ENCODE results near the gene THADA.

The THADA gene

GRCh38 chr2:43593254-43593653 lies 2.6 kb downstream of the THADA start:
- Histone ChIP-seq H2AFZ (ENCODE audit: low read length, unreplicated experiment) (no peak overlapping the region), H3K4me1 (ENCODE audit: control insufficient read depth, insufficient read depth, low read length, unreplicated experiment) (peaks cover 14% of the 10 kb centered on the region), H3K36me3 (ENCODE audit: insufficient read depth, low read length) (peaks cover 8% of the 10 kb centered on the region), H3K79me2 (ENCODE audit: control insufficient read depth, insufficient read depth, low read length, unreplicated experiment) (peaks cover 23% of the 10 kb centered on the region), H3K27me3 (ENCODE audit: insufficient read depth, low read length) (no peaks in the 10 kb centered on the region), H3K27ac (ENCODE audit: low read depth, low read length) (peak overlapping the region; percentile 48), H3K4me3 (ENCODE audit: low read depth, low read length) (peak overlapping the region; percentile 48)

- peaks cover 14% of the 10 kb centered on the region for H3K4me1 ChIP-seq (ENCODE audit: control insufficient read depth, insufficient read depth, low read length, unreplicated experiment)
- H3K4me3 ChIP-seq (ENCODE audit: low read depth, low read length): peak overlapping the region; percentile 48
- no peaks in the 10 kb centered on the region for H3K27me3 ChIP-seq (ENCODE audit: insufficient read depth, low read length)
- peaks cover 8% of the 10 kb centered on the region for H3K36me3 ChIP-seq (ENCODE audit: insufficient read depth, low read length)
- H3K79me2 ChIP-seq (ENCODE audit: control insufficient read depth, insufficient read depth, low read length, unreplicated experiment): peaks cover 23% of the 10 kb centered on the region
- H3K27ac ChIP-seq (ENCODE audit: low read depth, low read length): peak overlapping the region; percentile 48
- H2AFZ ChIP-seq (ENCODE audit: low read length, unreplicated experiment): no peak overlapping the region
Measured at GRCh38 chr2:43592443-43592842, 3.4 kb downstream of the THADA start.

GRCh38 chr2:43585708-43586107 lies 10.1 kb downstream of the THADA start:
- no peak overlapping the region for H3K4me3 ChIP-seq (ENCODE audit: low read depth, low read length)
- no peak overlapping the region for H3K27ac ChIP-seq (ENCODE audit: low read depth, low read length)
- H3K36me3 ChIP-seq (ENCODE audit: insufficient read depth, low read length): peaks cover 12% of the 10 kb centered on the region
- no peaks in the 10 kb centered on the region for H3K79me2 ChIP-seq (ENCODE audit: control insufficient read depth, insufficient read depth, low read length, unreplicated experiment)
- no peak overlapping the region for H2AFZ ChIP-seq (ENCODE audit: low read length, unreplicated experiment)
- no peaks in the 10 kb centered on the region for H3K27me3 ChIP-seq (ENCODE audit: insufficient read depth, low read length)
- no peaks in the 10 kb centered on the region for H3K4me1 ChIP-seq (ENCODE audit: control insufficient read depth, insufficient read depth, low read length, unreplicated experiment)

- H3K36me3 ChIP-seq (ENCODE audit: insufficient read depth, low read length): peaks cover 15% of the 10 kb centered on the region
- no peaks in the 10 kb centered on the region for H3K79me2 ChIP-seq (ENCODE audit: control insufficient read depth, insufficient read depth, low read length, unreplicated experiment)
Measured at GRCh38 chr2:43579275-43579981, 16.4 kb downstream of the THADA start.

GRCh38 chr2:43576981-43577892 lies 18.6 kb downstream of the THADA start:
- Histone ChIP-seq H3K4me1 (ENCODE audit: control insufficient read depth, insufficient read depth, low read length, unreplicated experiment) (peaks cover 3% of the 10 kb centered on the region), H3K27ac (ENCODE audit: low read depth, low read length) (no peak overlapping the region), H3K79me2 (ENCODE audit: control insufficient read depth, insufficient read depth, low read length, unreplicated experiment) (no peaks in the 10 kb centered on the region), H2AFZ (ENCODE audit: low read length, unreplicated experiment) (no peak overlapping the region), H3K27me3 (ENCODE audit: insufficient read depth, low read length) (no peaks in the 10 kb centered on the region), H3K4me3 (ENCODE audit: low read depth, low read length) (no peak overlapping the region), H3K36me3 (ENCODE audit: insufficient read depth, low read length) (peaks cover 23% of the 10 kb centered on the region)

More at GRCh38 chr2:43579275-43579981, 16.4 kb downstream of the THADA start:
- no peak overlapping the region for H3K4me3 ChIP-seq (ENCODE audit: low read depth, low read length)
- H3K27ac ChIP-seq (ENCODE audit: low read depth, low read length): no peak overlapping the region
- peaks cover 3% of the 10 kb centered on the region for H3K4me1 ChIP-seq (ENCODE audit: control insufficient read depth, insufficient read depth, low read length, unreplicated experiment)
- no peaks in the 10 kb centered on the region for H3K27me3 ChIP-seq (ENCODE audit: insufficient read depth, low read length)
- no peak overlapping the region for H2AFZ ChIP-seq (ENCODE audit: low read length, unreplicated experiment)

GRCh38 chr2:43572244-43572643 lies 23.6 kb downstream of the THADA start:
- Histone ChIP-seq H3K27ac (ENCODE audit: low read depth, low read length) (no peak overlapping the region), H2AFZ (ENCODE audit: low read length, unreplicated experiment) (no peak overlapping the region), H3K4me3 (ENCODE audit: low read depth, low read length) (no peak overlapping the region), H3K4me1 (ENCODE audit: control insufficient read depth, insufficient read depth, low read length, unreplicated experiment) (peaks cover 3% of the 10 kb centered on the region), H3K36me3 (ENCODE audit: insufficient read depth, low read length) (peaks cover 34% of the 10 kb centered on the region), H3K79me2 (ENCODE audit: control insufficient read depth, insufficient read depth, low read length, unreplicated experiment) (no peaks in the 10 kb centered on the region), H3K27me3 (ENCODE audit: insufficient read depth, low read length) (no peaks in the 10 kb centered on the region)

GRCh38 chr2:43569921-43570320 lies 25.9 kb downstream of the THADA start:
- H3K4me3 ChIP-seq (ENCODE audit: low read depth, low read length): no peak overlapping the region
- H3K79me2 ChIP-seq (ENCODE audit: control insufficient read depth, insufficient read depth, low read length, unreplicated experiment): no peaks in the 10 kb centered on the region
- peaks cover 24% of the 10 kb centered on the region for H3K36me3 ChIP-seq (ENCODE audit: insufficient read depth, low read length)
- H3K27ac ChIP-seq (ENCODE audit: low read depth, low read length): no peak overlapping the region
- no peaks in the 10 kb centered on the region for H3K27me3 ChIP-seq (ENCODE audit: insufficient read depth, low read length)
- H2AFZ ChIP-seq (ENCODE audit: low read length, unreplicated experiment): no peak overlapping the region
- H3K4me1 ChIP-seq (ENCODE audit: control insufficient read depth, insufficient read depth, low read length, unreplicated experiment): no peaks in the 10 kb centered on the region

GRCh38 chr2:43568228-43568627 lies 27.6 kb downstream of the THADA start:
- Histone ChIP-seq H2AFZ (ENCODE audit: low read length, unreplicated experiment) (no peak overlapping the region), H3K4me3 (ENCODE audit: low read depth, low read length) (no peak overlapping the region), H3K79me2 (ENCODE audit: control insufficient read depth, insufficient read depth, low read length, unreplicated experiment) (no peaks in the 10 kb centered on the region), H3K36me3 (ENCODE audit: insufficient read depth, low read length) (peaks cover 20% of the 10 kb centered on the region), H3K27ac (ENCODE audit: low read depth, low read length) (no peak overlapping the region), H3K27me3 (ENCODE audit: insufficient read depth, low read length) (no peaks in the 10 kb centered on the region), H3K4me1 (ENCODE audit: control insufficient read depth, insufficient read depth, low read length, unreplicated experiment) (no peaks in the 10 kb centered on the region)

- no peaks in the 10 kb centered on the region for H3K4me1 ChIP-seq (ENCODE audit: control insufficient read depth, insufficient read depth, low read length, unreplicated experiment)
- H3K79me2 ChIP-seq (ENCODE audit: control insufficient read depth, insufficient read depth, low read length, unreplicated experiment): no peaks in the 10 kb centered on the region
- no peak overlapping the region for H3K27ac ChIP-seq (ENCODE audit: low read depth, low read length)
- 0 out of 2 replicates have a peak, but pooled peaks cover 6% of the 10 kb centered on the region for H3K36me3 ChIP-seq (ENCODE audit: insufficient read depth, low read length)
- no peak overlapping the region for H3K4me3 ChIP-seq (ENCODE audit: low read depth, low read length)
- H3K27me3 ChIP-seq (ENCODE audit: insufficient read depth, low read length): no peaks in the 10 kb centered on the region
- H2AFZ ChIP-seq (ENCODE audit: low read length, unreplicated experiment): no peak overlapping the region
Measured at GRCh38 chr2:43566461-43566729, 29.4 kb downstream of the THADA start.

- Histone ChIP-seq H3K27ac (ENCODE audit: low read depth, low read length) (no peak overlapping the region), H3K4me3 (ENCODE audit: low read depth, low read length) (no peak overlapping the region), H3K27me3 (ENCODE audit: insufficient read depth, low read length) (no peaks in the 10 kb centered on the region), H3K79me2 (ENCODE audit: control insufficient read depth, insufficient read depth, low read length, unreplicated experiment) (no peaks in the 10 kb centered on the region), H2AFZ (ENCODE audit: low read length, unreplicated experiment) (no peak overlapping the region), H3K36me3 (ENCODE audit: insufficient read depth, low read length) (0 out of 2 replicates have a peak, but pooled peaks cover 4% of the 10 kb centered on the region), H3K4me1 (ENCODE audit: control insufficient read depth, insufficient read depth, low read length, unreplicated experiment) (no peaks in the 10 kb centered on the region)
Measured at GRCh38 chr2:43563679-43564078, 32.2 kb downstream of the THADA start.

GRCh38 chr2:43560231-43560547 lies 35.6 kb downstream of the THADA start:
- H3K36me3 ChIP-seq (ENCODE audit: insufficient read depth, low read length): peaks cover 6% of the 10 kb centered on the region
- H3K27ac ChIP-seq (ENCODE audit: low read depth, low read length): no peak overlapping the region
- no peaks in the 10 kb centered on the region for H3K27me3 ChIP-seq (ENCODE audit: insufficient read depth, low read length)
- no peak overlapping the region for H3K4me3 ChIP-seq (ENCODE audit: low read depth, low read length)
- H2AFZ ChIP-seq (ENCODE audit: low read length, unreplicated experiment): no peak overlapping the region
- H3K79me2 ChIP-seq (ENCODE audit: control insufficient read depth, insufficient read depth, low read length, unreplicated experiment): no peaks in the 10 kb centered on the region
- no peaks in the 10 kb centered on the region for H3K4me1 ChIP-seq (ENCODE audit: control insufficient read depth, insufficient read depth, low read length, unreplicated experiment)
